ENCODE measurements around the gene PHB1.

The PHB1 gene

DNA sequence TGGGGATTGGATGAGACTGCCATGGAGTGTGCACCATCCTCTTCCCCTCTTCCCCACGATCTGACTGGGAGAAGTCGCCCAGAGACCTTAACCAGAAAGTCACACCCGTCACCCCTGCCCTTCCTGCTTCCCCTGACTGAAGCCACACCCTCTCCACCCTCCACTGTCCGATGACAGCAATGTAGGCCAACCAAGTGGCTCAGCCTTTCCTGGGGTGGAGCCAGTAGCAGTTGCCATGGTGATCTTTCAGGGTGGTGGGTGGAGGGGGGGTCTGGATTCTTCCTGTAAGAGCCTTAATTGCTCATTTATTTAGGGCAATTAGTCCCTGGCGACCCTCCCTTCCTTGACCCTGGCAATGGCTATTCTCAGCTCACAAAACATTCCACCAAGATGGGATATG, 37.5 kb upstream of the PHB1 start:
- no peaks in the 10 kb centered on the region for H3K36me3 ChIP-seq (ENCODE audit: control insufficient read depth in 1 of 2, insufficient read depth in 2 of 2, low read length in 2 of 2)
- peaks cover 4% of the 10 kb centered on the region for H3K27me3 ChIP-seq (ENCODE audit: low read depth, low read length)
- no peak overlapping the region for H3K4me3 ChIP-seq (ENCODE audit: low read depth in 1 of 2, low read length in 2 of 2)
- no peaks in the 10 kb centered on the region for H3K9me3 ChIP-seq (ENCODE audit: control insufficient read depth in 1 of 2, low read length in 2 of 2)
- H3K4me1 ChIP-seq (ENCODE audit: control insufficient read depth in 1 of 2, insufficient read depth in 2 of 2, low read length in 2 of 2): no peaks in the 10 kb centered on the region
- no peak overlapping the region for H3K27ac ChIP-seq (ENCODE audit: low read length)

DNA sequence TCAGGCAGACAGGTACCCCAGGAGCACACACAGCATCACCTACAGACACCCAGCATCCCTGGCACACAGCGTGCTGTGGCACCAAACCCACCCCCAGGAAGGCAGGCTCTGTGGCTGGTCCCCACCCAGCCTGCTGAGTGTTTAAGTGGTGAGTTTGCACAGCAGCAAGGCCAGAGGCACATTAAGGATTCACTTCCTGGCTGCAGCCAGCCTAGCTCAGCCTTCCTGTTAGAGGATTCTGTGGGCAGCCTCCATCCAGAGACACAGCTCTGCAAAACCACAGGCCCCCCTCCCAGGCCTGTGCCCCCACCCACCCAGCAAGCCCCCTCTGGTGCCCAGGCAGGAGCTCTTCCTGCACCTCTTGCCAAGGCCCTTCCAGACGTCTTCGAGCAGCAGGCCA, 36.1 kb upstream of the PHB1 start:
- Histone ChIP-seq H3K36me3 (ENCODE audit: control insufficient read depth in 1 of 2, insufficient read depth in 2 of 2, low read length in 2 of 2) (no peaks in the 10 kb centered on the region), H3K9me3 (ENCODE audit: control insufficient read depth in 1 of 2, low read length in 2 of 2) (no peaks in the 10 kb centered on the region), H3K4me3 (ENCODE audit: low read depth in 1 of 2, low read length in 2 of 2) (no peak overlapping the region), H3K4me1 (ENCODE audit: control insufficient read depth in 1 of 2, insufficient read depth in 2 of 2, low read length in 2 of 2) (no peaks in the 10 kb centered on the region), H3K27me3 (ENCODE audit: low read depth, low read length) (no peaks in the 10 kb centered on the region), H3K27ac (ENCODE audit: low read length) (no peak overlapping the region)

DNA sequence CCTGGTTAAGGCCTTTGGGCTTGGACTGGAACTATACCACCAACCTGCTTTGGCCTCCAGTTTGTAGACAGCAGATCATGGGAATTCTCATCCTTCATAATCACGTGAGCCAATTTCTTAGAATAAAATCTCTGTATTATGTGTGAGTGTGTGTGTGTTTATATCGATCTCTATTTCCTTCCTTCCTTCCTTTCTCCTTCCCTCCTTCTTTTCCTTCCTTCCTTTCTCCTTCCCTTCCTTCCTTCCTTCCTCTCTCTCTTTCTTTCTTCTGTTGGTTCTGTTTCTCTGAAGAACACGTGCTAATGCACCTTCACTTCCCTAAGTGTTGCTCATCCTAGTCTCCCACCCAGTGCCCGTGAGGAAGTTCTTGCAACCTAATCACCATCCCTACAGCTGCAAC, 35.5 kb upstream of the PHB1 start:
- Histone ChIP-seq H3K9me3 (ENCODE audit: control insufficient read depth in 1 of 2, low read length in 2 of 2) (no peaks in the 10 kb centered on the region), H3K27me3 (ENCODE audit: low read depth, low read length) (no peaks in the 10 kb centered on the region), H3K27ac (ENCODE audit: low read length) (no peak overlapping the region), H3K4me1 (ENCODE audit: control insufficient read depth in 1 of 2, insufficient read depth in 2 of 2, low read length in 2 of 2) (no peaks in the 10 kb centered on the region), H3K4me3 (ENCODE audit: low read depth in 1 of 2, low read length in 2 of 2) (no peak overlapping the region), H3K36me3 (ENCODE audit: control insufficient read depth in 1 of 2, insufficient read depth in 2 of 2, low read length in 2 of 2) (no peaks in the 10 kb centered on the region)

DNA sequence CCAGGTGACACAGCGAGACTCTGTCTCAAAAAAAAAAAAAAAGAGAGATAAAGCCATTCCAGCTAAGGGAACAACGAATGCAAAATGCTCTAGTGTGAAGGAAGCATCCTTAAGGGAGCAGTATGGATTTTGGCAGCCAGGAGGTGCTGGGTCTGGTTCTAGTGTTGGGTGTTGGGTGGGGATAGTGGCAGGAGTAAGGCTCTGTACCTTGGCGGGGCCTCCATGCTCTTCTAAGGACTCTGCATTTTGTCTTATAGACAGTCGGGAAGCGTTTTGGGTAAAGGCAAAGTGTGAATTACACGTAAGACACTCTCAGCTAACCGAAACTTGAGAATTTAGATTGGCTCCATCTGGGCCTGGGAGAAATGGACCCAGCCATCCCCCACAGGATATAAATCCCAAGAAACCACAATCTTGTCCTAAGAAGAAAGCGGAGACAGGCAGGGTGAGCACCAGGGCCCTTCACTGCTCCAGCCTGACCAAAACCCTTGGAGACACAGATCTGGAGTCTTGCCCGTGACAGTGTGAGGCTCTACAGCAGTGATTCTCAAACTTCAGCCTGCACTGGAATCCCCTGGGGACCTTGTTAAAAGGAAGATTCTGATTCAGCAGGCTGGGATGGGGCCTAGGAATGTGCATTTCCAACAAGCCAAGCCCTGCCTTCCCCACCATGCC, 33.1 kb upstream of the PHB1 start:
- no peaks in the 10 kb centered on the region for H3K4me1 ChIP-seq (ENCODE audit: control insufficient read depth in 1 of 2, insufficient read depth in 2 of 2, low read length in 2 of 2)
- H3K36me3 ChIP-seq (ENCODE audit: control insufficient read depth in 1 of 2, insufficient read depth in 2 of 2, low read length in 2 of 2): no peaks in the 10 kb centered on the region
- no peak overlapping the region for H3K27ac ChIP-seq (ENCODE audit: low read length)
- no peaks in the 10 kb centered on the region for H3K9me3 ChIP-seq (ENCODE audit: control insufficient read depth in 1 of 2, low read length in 2 of 2)
- no peaks in the 10 kb centered on the region for H3K27me3 ChIP-seq (ENCODE audit: low read depth, low read length)
- H3K4me3 ChIP-seq (ENCODE audit: low read depth in 1 of 2, low read length in 2 of 2): no peak overlapping the region

DNA sequence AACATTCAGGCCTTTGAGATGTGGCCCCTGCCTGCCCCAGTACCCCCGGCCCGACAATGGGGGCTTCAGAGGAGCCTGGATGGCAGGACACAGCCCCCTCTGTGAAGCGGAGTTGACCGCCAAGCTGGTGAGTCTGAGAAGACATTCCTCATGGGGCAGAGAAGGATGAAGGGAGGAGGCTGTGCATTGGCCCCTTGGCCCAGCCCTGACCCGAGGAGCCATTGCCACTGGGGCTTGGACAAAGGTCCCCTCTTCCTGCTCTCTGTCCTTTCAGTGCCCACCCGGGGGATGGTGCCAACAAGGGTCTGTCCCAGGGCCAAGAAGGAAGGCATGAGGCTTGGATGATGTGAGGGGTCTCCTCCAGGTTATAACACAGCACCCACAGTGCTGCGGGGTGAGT, 30.9 kb upstream of the PHB1 start:
- Histone ChIP-seq H3K4me3 (ENCODE audit: low read depth in 1 of 2, low read length in 2 of 2) (no peak overlapping the region), H3K4me1 (ENCODE audit: control insufficient read depth in 1 of 2, insufficient read depth in 2 of 2, low read length in 2 of 2) (no peaks in the 10 kb centered on the region), H3K27ac (ENCODE audit: low read length) (no peak overlapping the region), H3K36me3 (ENCODE audit: control insufficient read depth in 1 of 2, insufficient read depth in 2 of 2, low read length in 2 of 2) (no peaks in the 10 kb centered on the region), H3K27me3 (ENCODE audit: low read depth, low read length) (no peaks in the 10 kb centered on the region), H3K9me3 (ENCODE audit: control insufficient read depth in 1 of 2, low read length in 2 of 2) (no peaks in the 10 kb centered on the region)

DNA sequence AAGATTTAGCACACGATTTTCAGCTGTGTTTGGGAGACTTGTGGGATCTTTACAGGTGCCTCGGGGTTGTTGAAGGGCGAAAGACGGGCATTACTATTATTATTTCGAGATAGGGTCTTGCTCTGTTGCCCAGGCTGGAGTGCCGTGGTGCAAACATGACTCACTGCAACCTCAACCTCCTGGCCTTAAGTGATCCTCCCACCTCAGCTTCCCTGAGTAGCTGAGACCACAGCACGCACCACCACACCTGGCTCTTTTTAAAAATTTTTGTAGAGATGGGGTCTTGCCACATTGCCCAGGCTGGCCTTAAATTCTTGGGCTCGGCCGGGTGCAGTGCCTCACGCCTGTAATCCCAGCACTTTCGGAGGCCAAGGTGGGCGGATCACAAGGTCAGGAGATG, 29.7 kb upstream of the PHB1 start:
- no peaks in the 10 kb centered on the region for H3K36me3 ChIP-seq (ENCODE audit: control insufficient read depth in 1 of 2, insufficient read depth in 2 of 2, low read length in 2 of 2)
- H3K4me1 ChIP-seq (ENCODE audit: control insufficient read depth in 1 of 2, insufficient read depth in 2 of 2, low read length in 2 of 2): no peaks in the 10 kb centered on the region
- H3K27me3 ChIP-seq (ENCODE audit: low read depth, low read length): peaks cover 5% of the 10 kb centered on the region

DNA sequence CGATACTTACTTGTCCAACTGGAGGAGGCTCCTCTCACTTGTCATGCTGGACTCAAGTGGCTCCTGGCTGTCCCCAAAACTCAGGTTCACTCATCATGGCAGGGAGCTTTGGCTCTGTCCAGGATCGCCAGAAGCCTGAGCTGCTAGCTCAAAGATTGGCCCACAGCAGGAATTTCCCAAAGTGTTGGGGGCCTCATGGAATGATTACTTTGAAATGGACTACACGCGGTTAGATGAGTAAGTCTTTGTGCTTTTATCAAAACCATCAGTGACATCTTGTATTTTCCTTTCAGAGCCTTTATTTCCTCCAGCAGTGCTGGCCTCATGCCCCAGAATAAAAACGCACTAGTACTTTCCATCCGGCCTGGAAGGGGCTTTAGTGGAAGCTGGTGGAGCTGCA, 29.2 kb upstream of the PHB1 start:
- Histone ChIP-seq H3K27ac (ENCODE audit: low read length) (no peak overlapping the region), H3K27me3 (ENCODE audit: low read depth, low read length) (peaks cover 11% of the 10 kb centered on the region), H3K4me1 (ENCODE audit: control insufficient read depth in 1 of 2, insufficient read depth in 2 of 2, low read length in 2 of 2) (no peaks in the 10 kb centered on the region), H3K4me3 (ENCODE audit: low read depth in 1 of 2, low read length in 2 of 2) (no peak overlapping the region), H3K36me3 (ENCODE audit: control insufficient read depth in 1 of 2, insufficient read depth in 2 of 2, low read length in 2 of 2) (no peaks in the 10 kb centered on the region), H3K9me3 (ENCODE audit: control insufficient read depth in 1 of 2, low read length in 2 of 2) (no peaks in the 10 kb centered on the region)

More for the DNA sequence above, 29.7 kb upstream of the PHB1 start:
- H3K27ac ChIP-seq (ENCODE audit: low read length): no peak overlapping the region
- H3K9me3 ChIP-seq (ENCODE audit: control insufficient read depth in 1 of 2, low read length in 2 of 2): no peaks in the 10 kb centered on the region
- H3K4me3 ChIP-seq (ENCODE audit: low read depth in 1 of 2, low read length in 2 of 2): no peak overlapping the region

DNA sequence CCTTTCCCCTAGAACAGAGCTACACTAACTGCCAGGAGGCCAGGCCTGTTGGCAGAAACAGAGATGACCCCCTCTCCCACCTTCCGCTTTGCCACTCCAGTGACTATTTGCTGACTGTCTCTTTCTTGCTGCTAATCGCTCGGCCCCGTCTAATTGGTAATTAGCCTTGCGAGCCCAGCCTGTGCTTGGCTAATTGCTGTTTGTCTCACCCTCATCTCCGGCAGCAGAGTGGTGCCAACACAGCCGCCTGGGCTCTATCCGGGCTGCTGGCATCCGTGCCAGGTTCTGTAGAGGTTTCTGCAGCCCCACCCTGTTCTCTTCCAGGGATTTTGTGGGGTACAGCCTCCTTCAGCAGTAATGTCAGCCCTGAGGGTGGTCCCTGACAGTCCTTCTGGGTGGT, 27.4 kb upstream of the PHB1 start:
- H3K27ac ChIP-seq (ENCODE audit: low read length): no peak overlapping the region
- H3K9me3 ChIP-seq (ENCODE audit: control insufficient read depth in 1 of 2, low read length in 2 of 2): no peaks in the 10 kb centered on the region
- H3K27me3 ChIP-seq (ENCODE audit: low read depth, low read length): peaks cover 15% of the 10 kb centered on the region
- no peak overlapping the region for H3K4me3 ChIP-seq (ENCODE audit: low read depth in 1 of 2, low read length in 2 of 2)
- H3K36me3 ChIP-seq (ENCODE audit: control insufficient read depth in 1 of 2, insufficient read depth in 2 of 2, low read length in 2 of 2): no peaks in the 10 kb centered on the region
- no peaks in the 10 kb centered on the region for H3K4me1 ChIP-seq (ENCODE audit: control insufficient read depth in 1 of 2, insufficient read depth in 2 of 2, low read length in 2 of 2)

DNA sequence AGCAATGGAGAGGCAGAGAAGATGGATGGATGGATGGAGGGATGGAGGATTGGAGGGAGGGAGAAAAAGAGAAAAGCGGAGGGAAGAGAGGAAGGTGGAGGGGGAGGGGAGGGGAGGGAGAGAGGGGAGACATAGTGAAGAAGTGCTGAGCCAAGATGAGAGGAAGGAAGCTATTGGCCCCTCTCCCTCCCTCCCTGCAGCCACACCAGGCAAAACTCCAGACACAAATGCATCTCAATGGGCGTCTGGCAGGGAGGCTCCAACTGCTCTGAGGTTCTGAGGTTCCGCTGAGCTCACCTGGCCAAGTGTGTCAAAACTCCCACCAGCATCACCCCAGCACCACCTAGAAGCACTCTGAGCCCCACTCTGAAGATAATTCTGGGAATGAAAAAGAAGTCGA, 26.9 kb upstream of the PHB1 start:
- Histone ChIP-seq H3K4me1 (ENCODE audit: control insufficient read depth in 1 of 2, insufficient read depth in 2 of 2, low read length in 2 of 2) (no peaks in the 10 kb centered on the region), H3K9me3 (ENCODE audit: control insufficient read depth in 1 of 2, low read length in 2 of 2) (no peaks in the 10 kb centered on the region), H3K27me3 (ENCODE audit: low read depth, low read length) (peaks cover 16% of the 10 kb centered on the region), H3K27ac (ENCODE audit: low read length) (no peak overlapping the region), H3K36me3 (ENCODE audit: control insufficient read depth in 1 of 2, insufficient read depth in 2 of 2, low read length in 2 of 2) (no peaks in the 10 kb centered on the region), H3K4me3 (ENCODE audit: low read depth in 1 of 2, low read length in 2 of 2) (no peak overlapping the region)

DNA sequence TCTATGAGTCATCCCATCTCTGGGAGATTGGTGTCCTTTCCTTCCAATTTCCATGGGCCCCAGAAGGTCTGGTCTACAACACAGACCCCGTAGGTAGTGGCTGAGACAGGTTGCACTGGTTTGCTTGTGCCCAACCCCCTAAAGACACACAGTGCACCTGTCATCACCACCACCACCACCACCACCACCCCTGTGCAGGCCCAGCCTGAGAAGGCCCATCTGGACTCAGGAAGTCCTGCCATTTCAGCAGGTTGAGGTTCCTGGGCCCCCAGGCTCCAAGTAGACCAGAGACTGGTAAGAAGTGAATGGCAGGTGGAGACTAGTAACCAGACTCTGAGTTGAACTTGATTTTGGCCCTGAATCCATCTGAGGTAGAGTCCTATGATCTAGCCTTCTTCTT, 25.9 kb upstream of the PHB1 start:
- H3K4me3 ChIP-seq (ENCODE audit: low read depth in 1 of 2, low read length in 2 of 2): no peak overlapping the region
- no peaks in the 10 kb centered on the region for H3K36me3 ChIP-seq (ENCODE audit: control insufficient read depth in 1 of 2, insufficient read depth in 2 of 2, low read length in 2 of 2)
- no peaks in the 10 kb centered on the region for H3K4me1 ChIP-seq (ENCODE audit: control insufficient read depth in 1 of 2, insufficient read depth in 2 of 2, low read length in 2 of 2)
- no peak overlapping the region for H3K27ac ChIP-seq (ENCODE audit: low read length)
- H3K27me3 ChIP-seq (ENCODE audit: low read depth, low read length): peaks cover 16% of the 10 kb centered on the region
- no peaks in the 10 kb centered on the region for H3K9me3 ChIP-seq (ENCODE audit: control insufficient read depth in 1 of 2, low read length in 2 of 2)

DNA sequence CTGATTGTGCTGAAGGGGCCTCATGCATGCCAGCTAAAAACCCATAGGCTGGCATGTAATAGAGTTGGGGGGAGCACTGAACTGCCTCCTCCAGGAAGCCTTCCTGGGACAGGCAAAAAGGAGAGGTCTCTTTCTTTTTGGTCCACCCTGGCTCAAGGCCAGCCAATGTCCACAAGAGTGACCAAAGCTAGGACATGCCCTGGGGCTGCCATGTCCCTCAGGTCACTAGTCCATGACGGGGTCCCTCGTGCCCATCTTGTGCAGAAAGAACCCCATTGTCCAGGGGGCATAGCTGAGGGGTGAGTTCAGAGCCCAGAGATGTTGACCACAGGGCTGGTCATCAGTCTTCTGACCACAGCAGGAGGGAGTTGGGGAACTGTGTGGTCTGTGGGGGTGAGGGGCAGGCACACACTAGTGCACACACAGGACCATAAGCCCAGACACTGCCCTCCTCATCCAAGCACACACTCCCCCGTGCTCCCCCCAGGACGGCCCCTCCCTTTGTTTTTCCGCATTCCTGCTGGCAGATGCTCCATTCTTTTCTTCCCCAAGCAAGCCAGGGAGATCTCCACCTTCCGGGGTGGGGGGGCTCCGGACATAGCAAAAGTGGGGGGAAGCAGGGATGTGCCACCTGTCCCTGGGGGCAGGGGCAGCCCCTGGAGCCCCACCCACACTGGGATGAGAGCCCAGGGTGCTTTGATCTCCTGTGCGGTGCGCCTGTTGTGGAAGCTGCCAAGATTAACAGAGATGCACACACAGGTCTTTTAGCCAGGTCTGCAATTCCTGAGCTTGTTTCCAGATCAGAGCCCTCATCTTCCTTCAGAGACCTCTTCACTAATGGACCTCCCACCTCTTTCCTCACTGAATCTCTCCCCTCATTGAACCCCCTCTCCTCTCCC, 25.2 kb upstream of the PHB1 start:
- no peaks in the 10 kb centered on the region for H3K36me3 ChIP-seq (ENCODE audit: control insufficient read depth in 1 of 2, insufficient read depth in 2 of 2, low read length in 2 of 2)
- H3K9me3 ChIP-seq (ENCODE audit: control insufficient read depth in 1 of 2, low read length in 2 of 2): no peaks in the 10 kb centered on the region
- H3K27me3 ChIP-seq (ENCODE audit: low read depth, low read length): peaks cover 16% of the 10 kb centered on the region
- no peaks in the 10 kb centered on the region for H3K4me1 ChIP-seq (ENCODE audit: control insufficient read depth in 1 of 2, insufficient read depth in 2 of 2, low read length in 2 of 2)
- no peak overlapping the region for H3K4me3 ChIP-seq (ENCODE audit: low read depth in 1 of 2, low read length in 2 of 2)
- no peak overlapping the region for H3K27ac ChIP-seq (ENCODE audit: low read length)

Data from muscle layer of duodenum (tissue), 2 donors.